Activated T-helper 2 cell treated with anti-CD3 and anti-CD28 coated beads, Interferon-gamma antibody, Interleukin-2, Interleukin-4, amounts not matched to agents 10 μg/mL and 5 μg/mL and 100 μg/mL, durations not matched to agents 14 hours and 24 hours and 36 hours (primary cell): ENCODE data around the gene PLEKHA6. TPM values are rescaled to one million over a fixed set of nuclear protein-coding genes. Genes with fewer than 3 reads are reported as not detected.

Experiments used
- DNase-seq: peaks from one replicate; pipeline ENCODE4 v3.0.0; 2021; ENCODE audit warnings: low spot score
- H3K27ac Mint-ChIP-seq: one replicate; pipeline ENCODE4 v1.8.0; 2021; ENCODE audit warnings: mixed read lengths
- H3K27me3 Mint-ChIP-seq: one replicate; pipeline ENCODE4 v1.8.0; 2021; ENCODE audit warnings: low read depth, mixed read lengths
- H3K36me3 Mint-ChIP-seq: one replicate; pipeline ENCODE4 v1.8.0; 2021; ENCODE audit warnings: low read depth, mixed read lengths
- H3K4me1 Mint-ChIP-seq: one replicate; pipeline ENCODE4 v1.8.0; 2021; ENCODE audit warnings: low read depth, mixed read lengths
- H3K4me3 Mint-ChIP-seq: one replicate; pipeline ENCODE4 v1.8.0; 2021; ENCODE audit warnings: low read depth, mild to moderate bottlenecking, moderate library complexity, mixed read lengths
- H3K9me3 Mint-ChIP-seq: one replicate; pipeline ENCODE4 v1.8.0; 2021; ENCODE audit warnings: mixed read lengths
- intact Hi-C: fragments of 100-400 bp; cut with micrococcal nuclease; formaldehyde crosslinking; loops from one replicate; pipeline ENCODE4 v1.15.1; 2023
- total RNA-seq: library from RNA; stranded (reverse); gene quantifications from 2 replicates; pipeline ENCODE4 v1.2.3, GENCODE V29; 2022

PLEKHA6 gene
- total RNA-seq, 1 donor from 2014 or later = 0.52 TPM

DNA sequence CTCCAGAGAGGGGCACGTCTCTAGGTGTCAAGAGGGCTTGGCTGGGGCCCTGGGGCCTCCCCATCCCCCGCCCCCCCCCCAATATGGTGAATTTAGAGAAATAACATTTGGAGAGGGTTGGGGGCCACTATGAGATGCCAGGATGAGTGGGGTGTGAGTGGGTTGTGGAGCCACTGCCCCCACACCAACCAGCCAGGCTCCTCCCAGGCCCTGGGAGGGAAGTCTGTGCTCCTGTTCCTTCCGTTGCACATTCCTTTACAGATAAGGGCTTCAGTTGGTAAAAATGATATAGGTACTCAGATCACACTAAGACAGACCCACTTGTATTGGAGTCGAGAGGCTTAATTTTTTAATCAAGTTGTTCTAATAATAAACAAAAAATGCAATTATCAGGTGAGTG lies 585 bp upstream of the PLEKHA6 start:
- peaks cover 34% of the 10 kb centered on the region for H3K4me1 Mint-ChIP-seq
- DNase-seq = no peak
- H3K27me3 Mint-ChIP-seq = peaks cover 3% of the 10 kb centered on the region
- H3K4me3 Mint-ChIP-seq = no peak overlapping the region
- H3K9me3 Mint-ChIP-seq = no peaks in the 10 kb centered on the region
- H3K27ac Mint-ChIP-seq = no peak overlapping the region
- H3K36me3 Mint-ChIP-seq = no peaks in the 10 kb centered on the region
- intact Hi-C loops = loop anchor here (5.0 kb wide), 2 partner anchors 52 to 498 kb away; partner anchors contain the start of genes PPP1R15B and SNRPE

DNA sequence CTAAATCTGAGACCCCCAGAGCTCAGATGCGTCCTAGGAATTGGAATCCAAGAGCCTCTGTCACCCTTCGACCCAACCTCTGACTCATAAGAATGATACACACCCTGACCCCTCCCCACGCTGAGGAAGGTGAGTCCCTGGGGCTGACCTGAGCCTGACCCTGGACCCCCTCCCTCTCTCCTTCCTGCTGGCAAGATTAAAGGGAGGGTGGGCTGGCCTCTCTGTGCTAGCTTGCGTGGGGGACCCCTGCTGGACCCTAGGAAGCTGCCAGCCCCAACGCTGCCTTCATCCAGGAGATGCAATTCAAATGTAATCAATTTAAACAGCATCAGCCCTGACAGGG lies 627 bp downstream of the PLEKHA6 start:
- peaks cover 3% of the 10 kb centered on the region for H3K27me3 Mint-ChIP-seq
- H3K4me3 Mint-ChIP-seq = no peak overlapping the region
- no peaks in the 10 kb centered on the region for H3K9me3 Mint-ChIP-seq
- peaks cover 26% of the 10 kb centered on the region for H3K4me1 Mint-ChIP-seq
- intact Hi-C loops = no loop called here
- DNase-seq = no peak
- no peak overlapping the region for H3K27ac Mint-ChIP-seq
- H3K36me3 Mint-ChIP-seq = no peaks in the 10 kb centered on the region

DNA sequence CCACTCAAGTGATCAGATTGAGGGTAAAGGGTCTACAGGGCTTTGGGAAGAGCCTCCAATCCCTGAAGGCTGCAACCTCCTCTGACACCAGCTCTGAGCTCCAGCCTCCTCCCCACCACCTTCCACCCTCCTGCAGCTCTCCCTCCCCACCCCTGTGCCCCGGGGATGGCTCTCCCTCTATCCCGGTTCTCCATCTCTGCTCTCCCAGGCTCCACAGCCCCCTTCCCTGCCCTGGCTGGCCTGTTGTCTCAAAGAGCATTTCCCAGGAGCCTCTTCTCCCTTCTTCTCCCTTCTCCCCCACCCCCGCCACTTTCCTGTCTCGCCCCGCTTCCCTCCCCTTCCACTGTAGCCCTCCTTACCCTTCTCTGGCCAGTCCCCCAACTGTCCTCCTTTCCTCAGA lies 1.1 kb downstream of the PLEKHA6 start:
- no peak for DNase-seq
- H3K36me3 Mint-ChIP-seq = no peaks in the 10 kb centered on the region
- H3K9me3 Mint-ChIP-seq = no peaks in the 10 kb centered on the region
- intact Hi-C loops = no loop called here
- no peak overlapping the region for H3K4me3 Mint-ChIP-seq
- peaks cover 22% of the 10 kb centered on the region for H3K4me1 Mint-ChIP-seq
- no peak overlapping the region for H3K27ac Mint-ChIP-seq
- peaks cover 3% of the 10 kb centered on the region for H3K27me3 Mint-ChIP-seq

DNA sequence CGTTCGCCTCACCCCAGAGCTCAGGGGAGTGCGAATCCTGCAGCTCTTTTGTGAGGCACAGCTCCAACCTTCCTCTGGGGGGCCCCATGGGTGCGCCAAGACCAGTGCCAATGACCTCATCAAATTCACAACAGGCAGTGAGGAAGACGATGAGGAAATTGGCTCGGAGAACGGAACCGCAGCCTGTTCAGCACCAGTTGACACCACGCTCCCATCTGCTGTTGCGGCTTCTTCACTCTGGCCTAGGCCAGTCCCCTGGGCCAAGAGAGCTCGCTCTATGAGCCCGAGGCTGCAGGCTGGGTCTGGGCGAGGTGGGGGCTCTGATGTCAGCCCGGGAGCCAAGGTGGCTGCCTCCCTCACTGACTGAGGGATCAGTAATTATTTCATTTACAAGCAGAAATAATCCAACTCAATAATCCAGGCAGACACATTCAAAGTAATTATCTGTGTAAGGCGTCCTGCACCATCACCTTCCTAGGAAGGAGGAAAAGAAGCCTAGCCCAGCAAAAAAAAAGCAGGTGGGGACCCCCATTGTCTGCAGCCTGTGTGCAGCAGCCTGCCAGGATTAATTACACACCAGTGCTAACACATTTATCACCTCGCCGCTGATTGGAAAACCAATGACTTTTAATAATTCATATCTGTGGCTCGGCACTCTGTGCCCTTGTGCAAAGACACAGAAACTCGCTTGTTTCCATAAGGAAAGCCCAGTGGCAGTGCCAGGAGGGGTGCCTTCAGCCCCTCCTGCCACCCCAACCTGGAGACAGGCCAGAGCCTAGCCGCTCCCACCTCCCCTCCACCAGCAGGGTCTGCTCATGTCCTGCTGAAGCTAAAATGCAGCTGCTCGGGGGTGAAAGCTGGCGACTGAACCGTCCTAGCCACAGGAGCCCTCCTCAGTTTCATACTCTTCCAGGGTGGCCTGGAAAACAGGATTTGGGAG lies 1.9 kb downstream of the PLEKHA6 start:
- Mint-ChIP-seq H3K9me3 (no peaks in the 10 kb centered on the region), H3K36me3 (no peaks in the 10 kb centered on the region), H3K27me3 (peaks cover 3% of the 10 kb centered on the region), H3K4me3 (no peak overlapping the region), H3K27ac (no peak overlapping the region), H3K4me1 (peaks cover 16% of the 10 kb centered on the region)
- intact Hi-C loops = no loop called here
- DNase-seq = no peak

DNA sequence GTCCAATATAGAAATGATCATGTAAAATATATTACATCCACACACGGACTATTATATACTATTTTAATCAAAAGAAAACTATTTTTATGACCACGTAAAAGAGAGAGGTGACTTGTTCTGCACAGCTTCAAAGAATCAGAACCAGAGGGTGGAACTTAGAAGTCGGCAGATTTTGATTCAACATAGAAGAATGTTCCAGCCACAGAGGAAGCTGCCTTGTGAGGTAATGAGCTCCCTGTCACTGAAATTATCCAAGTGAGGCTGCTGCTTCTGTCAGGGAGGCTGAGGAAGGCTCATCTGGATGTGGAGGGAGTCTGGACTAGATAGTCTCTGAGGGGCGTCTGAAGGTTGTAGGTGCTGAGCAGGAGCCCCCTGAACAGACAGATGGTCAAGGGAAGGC lies 2.7 kb downstream of the PLEKHA6 start:
- H3K9me3 Mint-ChIP-seq = no peaks in the 10 kb centered on the region
- peaks cover 3% of the 10 kb centered on the region for H3K27me3 Mint-ChIP-seq
- peaks cover 9% of the 10 kb centered on the region for H3K4me1 Mint-ChIP-seq
- no peaks in the 10 kb centered on the region for H3K36me3 Mint-ChIP-seq
- DNase-seq = no peak
- intact Hi-C loops = no loop called here
- H3K4me3 Mint-ChIP-seq = no peak overlapping the region
- no peak overlapping the region for H3K27ac Mint-ChIP-seq

DNA sequence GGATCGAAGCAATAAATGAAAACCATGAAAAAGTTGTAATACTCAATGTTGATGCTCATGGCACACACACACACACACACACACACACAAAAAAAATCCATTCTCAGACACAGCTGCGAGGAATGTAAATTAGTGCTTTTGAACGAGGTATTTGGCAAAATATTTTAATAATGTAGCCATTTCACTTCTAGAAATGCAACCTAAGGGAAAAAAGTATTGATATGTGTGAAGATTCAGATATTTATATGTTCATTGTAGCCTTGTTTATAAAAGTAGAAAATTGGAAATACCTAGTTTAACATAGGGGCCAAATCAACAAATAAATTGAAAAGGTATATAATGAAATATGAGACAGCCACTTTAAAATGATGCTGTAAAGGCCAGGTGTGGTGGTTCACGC lies 3.8 kb downstream of the PLEKHA6 start:
- Mint-ChIP-seq H3K4me3 (no peak overlapping the region), H3K9me3 (no peaks in the 10 kb centered on the region), H3K27ac (no peak overlapping the region), H3K27me3 (peaks cover 3% of the 10 kb centered on the region), H3K36me3 (no peaks in the 10 kb centered on the region), H3K4me1 (peaks cover 9% of the 10 kb centered on the region)
- intact Hi-C loops = no loop called here
- DNase-seq = no peak

DNA sequence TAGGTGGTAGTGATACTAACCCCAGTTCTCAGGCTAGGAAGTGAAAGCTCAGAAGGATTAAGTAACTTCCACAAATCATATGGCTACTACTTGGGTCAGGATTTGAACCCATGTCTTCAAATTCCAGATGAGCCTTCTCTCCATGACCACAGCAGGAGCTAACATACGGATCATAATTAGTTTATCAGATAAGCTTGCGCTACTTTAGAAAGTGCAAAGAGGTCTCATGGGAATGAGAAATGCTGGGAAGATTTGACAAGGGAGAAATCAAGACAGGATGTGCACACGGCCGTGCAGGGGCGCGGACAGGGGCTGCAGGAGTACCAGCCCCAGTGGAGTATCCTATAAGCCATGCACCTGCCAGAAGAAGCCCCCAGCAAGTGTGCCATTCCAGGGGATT lies 5.2 kb downstream of the PLEKHA6 start:
- Mint-ChIP-seq H3K27ac (no peak overlapping the region), H3K27me3 (no peaks in the 10 kb centered on the region), H3K4me1 (peaks cover 5% of the 10 kb centered on the region), H3K4me3 (no peak overlapping the region), H3K36me3 (no peaks in the 10 kb centered on the region), H3K9me3 (no peaks in the 10 kb centered on the region)
- DNase-seq = no peak
- intact Hi-C loops = no loop called here

DNA sequence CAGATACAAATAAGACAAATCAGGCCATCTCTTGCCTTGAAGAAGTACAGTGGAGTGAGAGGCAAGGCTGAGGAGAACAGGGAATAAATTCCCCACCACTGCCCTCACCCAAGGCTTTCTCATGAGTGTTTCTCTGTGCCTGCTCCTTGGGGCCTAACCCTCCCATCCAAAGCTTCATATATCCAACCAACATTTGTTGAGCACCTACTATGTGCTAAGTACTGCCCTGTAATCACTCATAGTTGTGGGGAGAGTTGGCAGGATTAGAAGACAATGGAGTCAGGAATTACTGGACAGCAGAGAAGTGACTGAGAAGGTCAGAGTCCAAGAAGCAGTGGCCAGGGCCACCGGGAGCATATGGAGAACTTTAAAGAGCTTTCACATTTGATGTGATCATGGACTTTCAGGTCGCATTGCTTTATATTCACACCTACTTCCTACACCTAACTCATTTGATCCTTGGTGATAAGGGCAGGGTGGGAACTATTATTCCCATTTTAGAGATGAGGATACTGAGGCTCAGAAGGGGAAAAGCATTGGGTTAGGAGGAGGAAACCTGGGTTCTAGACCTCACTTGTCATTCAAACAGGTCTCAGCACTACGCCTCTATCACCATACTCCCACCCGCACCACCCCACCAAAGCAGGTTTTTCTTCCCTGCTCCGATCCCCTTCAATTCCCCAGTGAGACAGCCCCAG lies 6.4 kb downstream of the PLEKHA6 start:
- Mint-ChIP-seq H3K9me3 (no peaks in the 10 kb centered on the region), H3K4me3 (no peak overlapping the region), H3K4me1 (peaks cover 4% of the 10 kb centered on the region), H3K27ac (no peak overlapping the region), H3K27me3 (no peaks in the 10 kb centered on the region), H3K36me3 (no peaks in the 10 kb centered on the region)
- intact Hi-C loops = no loop called here
- no peak for DNase-seq

DNA sequence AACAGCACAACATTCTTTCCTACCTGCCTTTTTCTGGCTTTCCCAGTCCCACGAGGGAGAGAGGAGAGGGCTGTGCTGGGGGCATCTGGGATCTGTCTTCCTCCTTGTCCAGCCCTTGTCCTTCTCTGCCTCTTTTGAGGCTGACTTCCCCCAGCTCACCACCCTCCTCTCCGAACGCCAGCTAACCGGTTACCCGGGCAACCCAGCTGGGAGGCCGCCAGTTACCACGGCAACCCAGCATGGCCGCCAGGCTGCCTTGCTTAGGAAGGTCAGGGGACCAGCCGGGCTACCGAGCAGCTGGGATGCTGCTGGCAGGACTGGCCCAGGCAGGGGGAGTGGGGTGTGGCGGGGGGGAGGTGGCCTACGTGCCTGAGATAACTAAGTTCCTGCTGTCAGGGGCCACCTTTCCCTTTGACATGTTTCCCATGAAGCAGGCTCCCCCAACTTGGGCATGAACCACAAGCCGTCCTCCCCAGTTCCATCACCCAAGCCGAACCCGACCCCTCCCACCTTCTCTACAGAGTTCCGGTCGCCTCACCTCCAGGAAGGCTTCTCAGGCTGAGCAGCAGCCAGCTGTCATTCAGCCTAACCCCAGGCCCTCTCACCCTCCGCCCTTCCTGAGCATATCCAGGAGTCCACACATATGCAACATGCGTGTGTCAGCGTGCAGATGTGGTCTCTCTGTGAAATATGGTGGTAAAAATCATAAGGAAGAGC lies 8.7 kb downstream of the PLEKHA6 start:
- no peaks in the 10 kb centered on the region for H3K9me3 Mint-ChIP-seq
- DNase-seq = no peak
- no peaks in the 10 kb centered on the region for H3K27me3 Mint-ChIP-seq
- H3K36me3 Mint-ChIP-seq = no peaks in the 10 kb centered on the region
- intact Hi-C loops = no loop called here
- no peak overlapping the region for H3K4me3 Mint-ChIP-seq
- no peak overlapping the region for H3K27ac Mint-ChIP-seq
- peaks cover 4% of the 10 kb centered on the region for H3K4me1 Mint-ChIP-seq

DNA sequence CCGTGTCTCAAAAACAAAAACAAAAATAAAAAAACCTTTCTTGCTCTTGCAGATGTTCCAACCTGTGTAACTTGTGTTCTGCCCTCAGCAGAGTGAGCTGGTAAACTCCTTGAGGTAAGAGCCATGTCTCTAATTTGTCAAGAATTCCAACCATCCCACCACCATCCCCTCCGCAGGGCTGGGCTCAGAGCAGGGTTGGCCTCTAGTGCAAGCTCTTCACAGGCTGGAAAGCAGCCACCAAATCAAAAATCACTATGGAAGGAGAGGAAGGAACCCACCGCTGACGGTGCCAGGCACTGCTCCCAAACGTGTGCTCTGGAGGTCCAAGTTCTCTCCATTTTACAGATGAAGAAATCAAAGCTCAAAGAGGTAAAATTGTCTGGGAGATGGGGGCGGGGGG lies 9.4 kb downstream of the PLEKHA6 start:
- H3K4me3 Mint-ChIP-seq = no peak overlapping the region
- H3K4me1 Mint-ChIP-seq = peaks cover 8% of the 10 kb centered on the region
- no peak for DNase-seq
- intact Hi-C loops = no loop called here
- no peak overlapping the region for H3K27ac Mint-ChIP-seq
- no peaks in the 10 kb centered on the region for H3K36me3 Mint-ChIP-seq
- H3K27me3 Mint-ChIP-seq = no peaks in the 10 kb centered on the region
- H3K9me3 Mint-ChIP-seq = no peaks in the 10 kb centered on the region

DNA sequence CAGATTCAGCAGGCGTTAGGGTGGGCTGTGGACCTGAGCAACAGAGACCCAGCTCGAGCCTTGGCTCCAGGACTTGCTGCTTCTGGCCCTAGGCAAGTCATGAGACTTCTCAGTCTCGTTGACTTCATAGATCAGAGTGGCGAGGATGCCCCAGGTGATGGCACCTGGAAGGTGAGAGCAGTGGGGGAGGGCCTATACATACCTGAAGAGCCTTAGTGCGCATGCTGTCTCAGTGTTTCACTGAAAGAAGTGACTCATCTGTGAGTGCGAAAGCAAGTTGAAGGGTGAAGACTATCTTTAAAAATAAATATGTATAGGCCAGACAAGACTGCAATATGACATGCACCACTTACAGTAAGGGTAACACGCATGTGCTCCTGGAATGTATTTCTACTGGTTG lies 10.1 kb downstream of the PLEKHA6 start:
- Mint-ChIP-seq H3K36me3 (no peaks in the 10 kb centered on the region), H3K4me1 (peaks cover 8% of the 10 kb centered on the region)

DNA sequence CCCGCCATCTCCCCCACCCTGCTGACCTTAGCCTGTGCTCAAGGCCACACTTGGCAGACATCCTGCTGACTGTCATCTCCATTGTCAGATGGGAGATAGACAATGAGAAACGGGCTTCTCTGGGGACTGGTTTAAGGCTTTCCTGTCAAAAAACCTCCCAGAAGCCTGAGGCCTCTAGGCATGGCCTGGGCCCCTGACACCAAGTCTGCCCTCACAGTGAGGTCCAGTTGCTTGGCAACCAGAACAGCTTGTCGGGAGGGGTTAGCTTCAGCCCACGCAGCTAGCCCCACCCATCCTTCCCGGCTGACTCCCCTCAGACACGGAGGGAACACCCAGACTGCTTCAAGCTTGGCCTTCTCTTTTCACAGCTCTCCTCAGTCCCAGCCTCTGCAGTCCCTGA lies 11.0 kb downstream of the PLEKHA6 start:
- intact Hi-C loops = no loop called here
- no peak for DNase-seq
- H3K36me3 Mint-ChIP-seq = no peaks in the 10 kb centered on the region
- no peaks in the 10 kb centered on the region for H3K27me3 Mint-ChIP-seq
- H3K9me3 Mint-ChIP-seq = no peaks in the 10 kb centered on the region
- peaks cover 5% of the 10 kb centered on the region for H3K4me1 Mint-ChIP-seq
- H3K27ac Mint-ChIP-seq = no peak overlapping the region
- H3K4me3 Mint-ChIP-seq = no peak overlapping the region

More for the DNA sequence above, 10.1 kb downstream of the PLEKHA6 start:
- intact Hi-C loops = no loop called here
- Mint-ChIP-seq H3K9me3 (no peaks in the 10 kb centered on the region), H3K27ac (no peak overlapping the region), H3K4me3 (no peak overlapping the region), H3K27me3 (no peaks in the 10 kb centered on the region)
- DNase-seq = no peak

DNA sequence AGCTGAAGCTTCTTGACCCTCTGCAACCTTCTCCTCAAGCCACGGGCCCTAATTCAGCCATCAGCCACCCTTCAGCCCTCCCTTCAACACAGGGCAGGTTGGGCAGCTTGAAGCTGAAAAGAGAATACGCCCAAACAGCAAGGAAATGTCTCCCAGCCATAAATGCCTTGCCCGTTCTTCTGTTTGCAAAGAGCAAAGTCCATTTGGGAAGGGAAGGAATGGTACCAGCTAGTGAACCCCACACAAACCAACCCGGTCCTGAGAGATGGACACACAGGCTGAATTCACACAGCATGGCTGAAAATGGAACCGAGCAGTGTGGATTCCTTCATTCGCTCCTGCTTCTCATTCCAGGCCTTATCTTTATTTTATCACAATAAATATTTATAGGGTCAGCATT lies 11.5 kb downstream of the PLEKHA6 start:
- DNase-seq = no peak
- H3K4me3 Mint-ChIP-seq = no peak overlapping the region
- H3K36me3 Mint-ChIP-seq = no peaks in the 10 kb centered on the region
- H3K27ac Mint-ChIP-seq = no peak overlapping the region
- peaks cover 5% of the 10 kb centered on the region for H3K4me1 Mint-ChIP-seq
- H3K27me3 Mint-ChIP-seq = peaks cover 1% of the 10 kb centered on the region
- no peaks in the 10 kb centered on the region for H3K9me3 Mint-ChIP-seq
- intact Hi-C loops = no loop called here
